ENCODE results near the gene CORT. TPM values are rescaled to one million over a fixed set of nuclear protein-coding genes. Genes with fewer than 3 reads are reported as not detected.
A peak's percentile ranks its signal among the peaks of the same experiment; 100 is the strongest.

Gene CORT
- total and polyA plus RNA-seq, 2 donors (not counting 1 experiment from before 2014, with no cell fraction given): 0.52 TPM; not detected in 1

DNA sequence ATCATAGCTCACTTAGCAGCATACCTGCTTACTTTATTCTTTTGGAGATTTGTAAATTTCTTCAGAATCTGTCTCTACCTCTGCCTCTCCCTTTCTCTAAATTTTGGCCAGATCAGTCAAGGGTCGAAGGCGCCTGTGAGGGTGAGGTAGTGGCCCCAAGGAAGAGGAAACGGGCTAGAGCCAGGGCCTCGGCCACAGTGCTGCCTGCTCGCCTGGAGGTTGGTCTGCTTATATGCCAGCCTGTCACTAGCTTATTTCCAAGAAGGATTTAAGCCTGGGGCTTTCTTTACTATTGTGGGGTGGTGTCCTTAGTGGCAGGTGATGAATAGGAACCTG lies 44.6 kb downstream of the CORT start:
- POLR2A ChIA-PET: no interaction called here
- Histone ChIP-seq H3K4me3 (ENCODE audit: control extremely low read depth in 1 of 5, extremely low read depth in 1 of 5, insufficient read depth in 1 of 5, low read depth in 2 of 5, low read length in 4 of 5) (no peak overlapping the region), H4K20me1 (ENCODE audit: control insufficient read depth, insufficient read depth, low read length, poor library complexity, severe bottlenecking) (peaks cover 15% of the 10 kb centered on the region), H3K9me3 (ENCODE audit: control extremely low read depth in 1 of 3, control insufficient read depth in 2 of 3, insufficient read depth in 1 of 3, low read length in 2 of 3) (no peaks in the 10 kb centered on the region), H3K79me2 (ENCODE audit: control insufficient read depth, insufficient read depth, low read length) (peaks cover 94% of the 10 kb centered on the region), H3K9ac (ENCODE audit: low read length) (no peak overlapping the region), H3K36me3 (replicated peaks in 1 of 2; ENCODE audit: control extremely low read depth in 1 of 2, control insufficient read depth in 1 of 2, extremely low read depth in 1 of 2, insufficient read depth in 2 of 2, low read length in 1 of 2) (peaks cover 0 to 9% of the 10 kb centered on the region in 2 experiments), H3K4me2 (replicated peaks; ENCODE audit: low read depth, low read length, poor library complexity, severe bottlenecking) (peak overlapping the region; percentile 99), H2AFZ (ENCODE audit: insufficient read depth, low read depth, low read length, poor library complexity, severe bottlenecking) (peak overlapping the region; percentile 78), H3K27ac (ENCODE audit: low read length in 2 of 2) (no peak overlapping the region), H3K4me1 (ENCODE audit: control insufficient read depth in 2 of 2, insufficient read depth in 2 of 2, low read length in 2 of 2) (peaks cover 12 to 18% of the 10 kb centered on the region in 2 donors), H3K27me3 (replicated peaks in 1 of 4; ENCODE audit: control extremely low read depth in 1 of 4, control insufficient read depth in 3 of 4, insufficient read depth in 4 of 4, low read length in 3 of 4) (no peaks in the 10 kb centered on the region)
- H3K27ac Mint-ChIP-seq: peak overlapping the region; percentile 93
- no peak overlapping the region for H3K4me3 Mint-ChIP-seq
- H3K9me3 Mint-ChIP-seq (ENCODE audit: insufficient read depth): no peaks in the 10 kb centered on the region
- TF ChIP-seq EZH2 (IDR thresholded peaks at IDR 0.05; ENCODE audit: borderline replicate concordance, insufficient read depth, low read depth, low read length, poor library complexity, severe bottlenecking): no peak
- TF ChIP-seq, protein P1, sequence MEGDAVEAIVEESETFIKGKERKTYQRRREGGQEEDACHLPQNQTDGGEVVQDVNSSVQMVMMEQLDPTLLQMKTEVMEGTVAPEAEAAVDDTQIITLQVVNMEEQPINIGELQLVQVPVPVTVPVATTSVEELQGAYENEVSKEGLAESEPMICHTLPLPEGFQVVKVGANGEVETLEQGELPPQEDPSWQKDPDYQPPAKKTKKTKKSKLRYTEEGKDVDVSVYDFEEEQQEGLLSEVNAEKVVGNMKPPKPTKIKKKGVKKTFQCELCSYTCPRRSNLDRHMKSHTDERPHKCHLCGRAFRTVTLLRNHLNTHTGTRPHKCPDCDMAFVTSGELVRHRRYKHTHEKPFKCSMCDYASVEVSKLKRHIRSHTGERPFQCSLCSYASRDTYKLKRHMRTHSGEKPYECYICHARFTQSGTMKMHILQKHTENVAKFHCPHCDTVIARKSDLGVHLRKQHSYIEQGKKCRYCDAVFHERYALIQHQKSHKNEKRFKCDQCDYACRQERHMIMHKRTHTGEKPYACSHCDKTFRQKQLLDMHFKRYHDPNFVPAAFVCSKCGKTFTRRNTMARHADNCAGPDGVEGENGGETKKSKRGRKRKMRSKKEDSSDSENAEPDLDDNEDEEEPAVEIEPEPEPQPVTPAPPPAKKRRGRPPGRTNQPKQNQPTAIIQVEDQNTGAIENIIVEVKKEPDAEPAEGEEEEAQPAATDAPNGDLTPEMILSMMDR (IDR thresholded peaks at IDR 0.05): no peak
- CTCF ChIA-PET: interaction anchor here (0.7 to 6.3 kb wide), 34 partner anchors 8 to 518 kb away, joined by 3 to 55 read pairs (median 5); partner anchors contain the start of genes CENPS, DFFA, PEX14 and PGD
- H3K27me3 Mint-ChIP-seq: no peaks in the 10 kb centered on the region
- ATAC-seq (ENCODE audit: low read depth): no peak
- no CpG with 5 or more reads among the region's 5 CpGs for WGBS (ENCODE audit: insufficient coverage)
- H3K4me1 Mint-ChIP-seq: peaks cover 25% of the 10 kb centered on the region
- DNase-seq: no peak
- intact Hi-C loops (cut with micrococcal nuclease): loop anchor here (2.0 kb wide), 1 partner anchor 198 kb away; no protein-coding TSS in a partner anchor

DNA sequence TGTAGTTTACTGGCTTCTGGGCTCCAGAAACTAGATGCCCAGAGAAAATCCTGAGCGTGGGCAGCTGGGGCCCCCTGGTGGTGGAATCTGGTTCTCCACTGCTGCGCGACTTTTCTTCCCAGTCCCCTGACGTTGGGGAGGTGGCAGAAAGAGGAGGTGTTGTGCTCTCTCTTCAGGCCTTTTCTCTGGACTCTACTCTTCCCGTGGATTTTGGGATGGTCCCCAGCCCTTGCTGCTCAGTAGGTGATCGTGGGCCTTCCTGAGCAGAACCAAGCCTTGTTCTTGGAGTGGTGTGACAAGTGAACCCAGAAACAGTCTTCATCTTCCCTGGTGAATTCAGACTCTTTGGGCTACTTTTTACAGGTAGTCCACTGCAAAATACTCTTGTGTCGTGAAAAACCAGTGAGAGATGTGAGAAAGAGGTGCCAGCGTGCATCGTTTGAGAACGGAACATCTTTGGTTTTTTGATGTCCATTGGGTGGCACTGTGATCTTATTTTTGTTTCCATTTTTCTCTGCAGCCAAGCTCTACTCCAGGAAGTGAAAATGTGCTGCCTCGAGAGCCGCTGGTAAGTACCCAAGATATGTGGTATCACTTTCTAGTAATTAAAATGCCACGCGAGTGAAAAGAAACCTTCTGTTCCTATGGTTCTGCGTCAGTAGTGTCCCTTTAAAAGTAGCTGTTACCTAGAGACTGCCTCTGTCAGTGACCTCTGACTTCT lies 45.1 kb downstream of the CORT start:
- Histone ChIP-seq H2AFZ (ENCODE audit: insufficient read depth, low read depth, low read length, poor library complexity, severe bottlenecking) (peak overlapping the region; percentile 78), H3K27me3 (replicated peaks in 1 of 4; ENCODE audit: control extremely low read depth in 1 of 4, control insufficient read depth in 3 of 4, insufficient read depth in 4 of 4, low read length in 3 of 4) (no peaks in the 10 kb centered on the region), H3K4me3 (ENCODE audit: control extremely low read depth in 1 of 5, extremely low read depth in 1 of 5, insufficient read depth in 1 of 5, low read depth in 2 of 5, low read length in 4 of 5) (peak overlapping the region; percentile 36 to 77 (median 62)), H3K9ac (ENCODE audit: low read length) (peak overlapping the region; percentile 80), H3K79me2 (ENCODE audit: control insufficient read depth, insufficient read depth, low read length) (peaks cover 94% of the 10 kb centered on the region), H3K36me3 (replicated peaks in 1 of 2; ENCODE audit: control extremely low read depth in 1 of 2, control insufficient read depth in 1 of 2, extremely low read depth in 1 of 2, insufficient read depth in 2 of 2, low read length in 1 of 2) (peaks cover 0 to 9% of the 10 kb centered on the region in 2 experiments), H3K4me1 (ENCODE audit: control insufficient read depth in 2 of 2, insufficient read depth in 2 of 2, low read length in 2 of 2) (peaks cover 12 to 18% of the 10 kb centered on the region in 2 donors), H3K9me3 (ENCODE audit: control extremely low read depth in 1 of 3, control insufficient read depth in 2 of 3, insufficient read depth in 1 of 3, low read length in 2 of 3) (no peaks in the 10 kb centered on the region), H4K20me1 (ENCODE audit: control insufficient read depth, insufficient read depth, low read length, poor library complexity, severe bottlenecking) (peaks cover 15% of the 10 kb centered on the region), H3K4me2 (replicated peaks; ENCODE audit: low read depth, low read length, poor library complexity, severe bottlenecking) (peak overlapping the region; percentile 99), H3K27ac (ENCODE audit: low read length in 2 of 2) (peak overlapping the region; percentile 87 to 93)
- ATAC-seq (ENCODE audit: low read depth) (peak; percentile 89), DNase-seq (peak; percentile 86)
- WGBS (ENCODE audit: insufficient coverage): under 1% methylated on average over 12 of the region's 15 CpGs
- peak overlapping the region; percentile 93 for H3K27ac Mint-ChIP-seq
- H3K4me1 Mint-ChIP-seq: peaks cover 26% of the 10 kb centered on the region
- peak overlapping the region; percentile 89 for H3K4me3 Mint-ChIP-seq
- ChIA-PET CTCF (interaction anchor here (0.7 to 6.3 kb wide), 37 partner anchors 9 to 542 kb away, joined by 3 to 55 read pairs (median 4); partner anchors contain the start of genes CENPS, DFFA, PEX14 and PGD), POLR2A (no interaction called here)
- H3K27me3 Mint-ChIP-seq: no peaks in the 10 kb centered on the region
- intact Hi-C loops (cut with micrococcal nuclease): loop anchor here (1.0 to 2.0 kb wide), 5 partner anchors 21 to 447 kb away; partner anchors contain the start of gene PEX14
- no peak for TF ChIP-seq EZH2 (IDR thresholded peaks at IDR 0.05; ENCODE audit: borderline replicate concordance, insufficient read depth, low read depth, low read length, poor library complexity, severe bottlenecking)
- TF ChIP-seq, protein P1 (IDR thresholded peaks at IDR 0.05): peak; percentile 100
- H3K9me3 Mint-ChIP-seq (ENCODE audit: insufficient read depth): no peaks in the 10 kb centered on the region

Measured in B cell (primary cell).